Effector memory CD4-positive, alpha-beta T cell (primary cell): ENCODE data around the gene ATP4B.

Source experiments
- DNase-seq, 3 donors: peaks; one replicate each; pipeline ENCODE4 v3.0.0-alpha.2; 2020
- H3K27ac ChIP-seq: 2 replicates; pipeline ENCODE4 v1.7.0; 2013; ENCODE audit warnings: mild to moderate bottlenecking, low read length, moderate library complexity; ENCODE audit not compliant: insufficient read depth, poor library complexity, severe bottlenecking
- H3K27me3 ChIP-seq: replicated peaks from 2 replicates; pipeline ENCODE4 v1.7.0; 2013; ENCODE audit warnings: mild to moderate bottlenecking, low read length; ENCODE audit not compliant: insufficient read depth, control insufficient read depth, poor library complexity, severe bottlenecking
- H3K36me3 ChIP-seq: 2 replicates; pipeline ENCODE4 v1.7.0; 2013; ENCODE audit warnings: mild to moderate bottlenecking, low read length, moderate library complexity; ENCODE audit not compliant: control insufficient read depth, insufficient read depth
- H3K4me1 ChIP-seq: 2 replicates; pipeline ENCODE4 v1.7.0; 2013; ENCODE audit warnings: low read length, mild to moderate bottlenecking; ENCODE audit not compliant: control insufficient read depth, insufficient read depth, poor library complexity, severe bottlenecking
- H3K4me3 ChIP-seq: 2 replicates; pipeline ENCODE4 v1.7.0; 2013; ENCODE audit warnings: low read length, low read depth, mild to moderate bottlenecking; ENCODE audit not compliant: insufficient read depth, poor library complexity, severe bottlenecking
- H3K9me3 ChIP-seq: 2 replicates; pipeline ENCODE4 v1.7.0; 2013; ENCODE audit warnings: mild to moderate bottlenecking, low read length, moderate library complexity; ENCODE audit not compliant: control insufficient read depth

The ATP4B gene

GRCh38 chr13:113618455-113618854 is 39.5 kb downstream of the ATP4B start:
- Histone ChIP-seq H3K36me3 (no peaks in the 10 kb centered on the region), H3K4me3 (no peak overlapping the region), H3K4me1 (no peaks in the 10 kb centered on the region), H3K27ac (no peak overlapping the region), H3K27me3 (no peaks in the 10 kb centered on the region), H3K9me3 (no peaks in the 10 kb centered on the region)
- no peak for DNase-seq

- DNase-seq = no peak
- H3K27ac ChIP-seq = no peak overlapping the region
- no peaks in the 10 kb centered on the region for H3K27me3 ChIP-seq
- no peaks in the 10 kb centered on the region for H3K4me1 ChIP-seq
- H3K9me3 ChIP-seq = no peaks in the 10 kb centered on the region
- no peak overlapping the region for H3K4me3 ChIP-seq
- no peaks in the 10 kb centered on the region for H3K36me3 ChIP-seq
These were observed 40.0 kb downstream of the ATP4B start for GRCh38 chr13:113617961-113618360.

- no peak overlapping the region for H3K4me3 ChIP-seq
These were observed 40.8 kb downstream of the ATP4B start for GRCh38 chr13:113616991-113617749.

GRCh38 chr13:113616281-113616906 is 41.6 kb downstream of the ATP4B start:
- Histone ChIP-seq H3K27me3 (no peaks in the 10 kb centered on the region), H3K9me3 (no peaks in the 10 kb centered on the region), H3K36me3 (peaks cover 5% of the 10 kb centered on the region), H3K4me3 (no peak overlapping the region), H3K27ac (no peak overlapping the region), H3K4me1 (no peaks in the 10 kb centered on the region)
- no peak for DNase-seq

More at GRCh38 chr13:113616991-113617749, 40.8 kb downstream of the ATP4B start:
- DNase-seq = no peak
- Histone ChIP-seq H3K4me1 (no peaks in the 10 kb centered on the region), H3K9me3 (no peaks in the 10 kb centered on the region), H3K27me3 (no peaks in the 10 kb centered on the region), H3K36me3 (peaks cover 2% of the 10 kb centered on the region), H3K27ac (no peak overlapping the region)

GRCh38 chr13:113613789-113614379 is 44.1 kb downstream of the ATP4B start:
- Histone ChIP-seq H3K4me1 (no peaks in the 10 kb centered on the region), H3K4me3 (no peak overlapping the region), H3K27ac (no peak overlapping the region), H3K9me3 (no peaks in the 10 kb centered on the region), H3K36me3 (peaks cover 10% of the 10 kb centered on the region), H3K27me3 (no peaks in the 10 kb centered on the region)
- no peak for DNase-seq

GRCh38 chr13:113612607-113613006 is 45.4 kb downstream of the ATP4B start:
- H3K4me1 ChIP-seq = no peaks in the 10 kb centered on the region
- no peaks in the 10 kb centered on the region for H3K27me3 ChIP-seq
- no peak for DNase-seq
- H3K36me3 ChIP-seq = peaks cover 10% of the 10 kb centered on the region
- no peaks in the 10 kb centered on the region for H3K9me3 ChIP-seq
- no peak overlapping the region for H3K27ac ChIP-seq
- no peak overlapping the region for H3K4me3 ChIP-seq

- Histone ChIP-seq H3K36me3 (peaks cover 10% of the 10 kb centered on the region), H3K27me3 (no peaks in the 10 kb centered on the region), H3K9me3 (no peaks in the 10 kb centered on the region), H3K4me1 (no peaks in the 10 kb centered on the region), H3K27ac (no peak overlapping the region), H3K4me3 (no peak overlapping the region)
- DNase-seq = no peak
These were observed 46.0 kb downstream of the ATP4B start for GRCh38 chr13:113611996-113612395.

GRCh38 chr13:113610266-113610665 is 47.7 kb downstream of the ATP4B start:
- no peak for DNase-seq
- Histone ChIP-seq H3K27me3 (no peaks in the 10 kb centered on the region), H3K27ac (no peak overlapping the region), H3K9me3 (no peaks in the 10 kb centered on the region), H3K4me1 (no peaks in the 10 kb centered on the region), H3K4me3 (no peak overlapping the region), H3K36me3 (peaks cover 10% of the 10 kb centered on the region)

GRCh38 chr13:113609616-113610015 is 48.4 kb downstream of the ATP4B start:
- Histone ChIP-seq H3K4me1 (no peaks in the 10 kb centered on the region), H3K27me3 (no peaks in the 10 kb centered on the region), H3K36me3 (peaks cover 10% of the 10 kb centered on the region), H3K9me3 (no peaks in the 10 kb centered on the region), H3K27ac (no peak overlapping the region), H3K4me3 (no peak overlapping the region)
- DNase-seq = no peak

- no peaks in the 10 kb centered on the region for H3K9me3 ChIP-seq
- DNase-seq = no peak
- no peaks in the 10 kb centered on the region for H3K4me1 ChIP-seq
- peaks cover 10% of the 10 kb centered on the region for H3K36me3 ChIP-seq
- H3K27ac ChIP-seq = no peak overlapping the region
- no peaks in the 10 kb centered on the region for H3K27me3 ChIP-seq
- H3K4me3 ChIP-seq = no peak overlapping the region
These were observed 48.9 kb downstream of the ATP4B start for GRCh38 chr13:113608967-113609533.
